ENCODE data around the gene RACGAP1. TPM values are rescaled to one million over a fixed set of nuclear protein-coding genes. Genes with fewer than 3 reads are reported as not detected.

Gene RACGAP1
- total RNA-seq, 3 donors from 2014 or later: 16.0 to 45.5 (median 34.4) TPM

- intact Hi-C loops (cut with DNase I, micrococcal nuclease): no loop called here
- peaks cover 6% of the 10 kb centered on the region for H3K4me1 ChIP-seq (ENCODE audit: low read depth)
- no peaks in the 10 kb centered on the region for H3K9me3 ChIP-seq
- ATAC-seq (peak; percentile 64), DNase-seq (peak in 2 of 3 donors; percentile 66 to 72)
- no peaks in the 10 kb centered on the region for H3K36me3 ChIP-seq (ENCODE audit: low read depth)
- H3K4me3 ChIP-seq: no peak overlapping the region
- no peak for TF ChIP-seq CTCF (IDR thresholded peaks at IDR 0.05)
Measured at GRCh38 chr12:49946086-49946485, 79.2 kb downstream of the RACGAP1 start.

GRCh38 chr12:49945394-49946080 lies 79.8 kb downstream of the RACGAP1 start:
- DNase-seq (peak; percentile 81 to 91 (median 86)), ATAC-seq (peak; percentile 93)
- Histone ChIP-seq H3K4me1 (ENCODE audit: low read depth) (peaks cover 6% of the 10 kb centered on the region), H3K9me3 (no peaks in the 10 kb centered on the region), H3K4me3 (no peak overlapping the region), H3K36me3 (ENCODE audit: low read depth) (no peaks in the 10 kb centered on the region)
- intact Hi-C loops (cut with DNase I, micrococcal nuclease): no loop called here
- peak; percentile 73 for TF ChIP-seq CTCF (IDR thresholded peaks at IDR 0.05)

GRCh38 chr12:49944718-49945117 lies 80.6 kb downstream of the RACGAP1 start:
- no peak for DNase-seq
- Histone ChIP-seq H3K4me3 (no peak overlapping the region), H3K4me1 (ENCODE audit: low read depth) (peaks cover 6% of the 10 kb centered on the region), H3K36me3 (ENCODE audit: low read depth) (no peaks in the 10 kb centered on the region), H3K9me3 (no peaks in the 10 kb centered on the region)
- ATAC-seq: no peak
- intact Hi-C loops (cut with DNase I, micrococcal nuclease): no loop called here
- no peak for TF ChIP-seq CTCF (IDR thresholded peaks at IDR 0.05)

GRCh38 chr12:49944046-49944445 lies 81.2 kb downstream of the RACGAP1 start:
- intact Hi-C loops (cut with DNase I, micrococcal nuclease): no loop called here
- no peak overlapping the region for H3K4me3 ChIP-seq
- no peaks in the 10 kb centered on the region for H3K36me3 ChIP-seq (ENCODE audit: low read depth)
- no peak for TF ChIP-seq CTCF (IDR thresholded peaks at IDR 0.05)
- peaks cover 6% of the 10 kb centered on the region for H3K4me1 ChIP-seq (ENCODE audit: low read depth)
- DNase-seq (no peak), ATAC-seq (no peak)
- no peaks in the 10 kb centered on the region for H3K9me3 ChIP-seq

GRCh38 chr12:49943625-49943960 lies 81.7 kb downstream of the RACGAP1 start:
- TF ChIP-seq CTCF (IDR thresholded peaks at IDR 0.05): no peak
- no peak for ATAC-seq
- no peaks in the 10 kb centered on the region for H3K9me3 ChIP-seq
- no peak overlapping the region for H3K4me3 ChIP-seq
- no peaks in the 10 kb centered on the region for H3K36me3 ChIP-seq (ENCODE audit: low read depth)
- DNase-seq: no peak
- peaks cover 6% of the 10 kb centered on the region for H3K4me1 ChIP-seq (ENCODE audit: low read depth)
- intact Hi-C loops (cut with DNase I, micrococcal nuclease): no loop called here
